Fibroblast of lung (primary cell): ENCODE results near the gene L2HGDH. TPM values are rescaled to one million over a fixed set of nuclear protein-coding genes. Genes with fewer than 3 reads are reported as not detected.

Experiments
- DNase-seq, 2 donors: peaks; one replicate each; pipeline versions ENCODE4 v3.0.0 to v3.0.0-alpha.2; 2010; ENCODE audit warnings: low read depth in 2 of 2
- H2AFZ ChIP-seq: 2 replicates; pipeline ENCODE4 v1.5.1; 2012; ENCODE audit warnings: low read length, control low read depth, inconsistent platforms
- H3K27ac ChIP-seq: 2 replicates; pipeline ENCODE4 v1.5.1; 2011; ENCODE audit warnings: low read length, control low read depth; ENCODE audit not compliant: insufficient read depth
- H3K27me3 ChIP-seq: 2 replicates; pipeline ENCODE4 v1.5.1; 2011; ENCODE audit warnings: mild to moderate bottlenecking, low read length; ENCODE audit not compliant: control insufficient read depth, insufficient read depth
- H3K36me3 ChIP-seq: 2 replicates; pipeline ENCODE4 v1.5.1; 2011; ENCODE audit warnings: low read length; ENCODE audit not compliant: control insufficient read depth, insufficient read depth
- H3K4me1 ChIP-seq: 2 replicates; pipeline ENCODE4 v1.5.1; 2011; ENCODE audit warnings: low read length; ENCODE audit not compliant: control insufficient read depth, insufficient read depth; ENCODE audit errors: extremely low read depth
- H3K4me2 ChIP-seq: 2 replicates; pipeline ENCODE4 v1.5.1; 2011; ENCODE audit warnings: low read length, control low read depth; ENCODE audit not compliant: insufficient read depth; ENCODE audit errors: extremely low read depth
- H3K4me3 ChIP-seq, 4 experiments: fragments of 200-600 bp in 1 of 4; sonication (generic) in 1 of 4; replicated peaks in 1 of 4; 2 replicates each; pipeline ENCODE4 v1.5.1; 2011 to 2016; ENCODE audit warnings: low read length in 4 of 4, low read depth in 3 of 4, mild to moderate bottlenecking in 3 of 4, control low read depth in 2 of 4, inconsistent platforms in 1 of 4, mixed read lengths in 1 of 4; ENCODE audit not compliant: insufficient read depth in 1 of 4; ENCODE audit errors: control extremely low read depth in 1 of 4
- H3K79me2 ChIP-seq: 2 replicates; pipeline ENCODE4 v1.5.1; 2012; ENCODE audit warnings: mild to moderate bottlenecking, low read length, inconsistent platforms; ENCODE audit not compliant: control insufficient read depth, insufficient read depth
- H3K9ac ChIP-seq: 2 replicates; pipeline ENCODE4 v1.5.1; 2011; ENCODE audit warnings: mild to moderate bottlenecking, low read length, control low read depth; ENCODE audit not compliant: insufficient read depth
- H3K9me3 ChIP-seq: 2 replicates; pipeline ENCODE4 v1.5.1; 2012; ENCODE audit warnings: low read depth, low read length; ENCODE audit not compliant: control insufficient read depth, insufficient read depth
- H4K20me1 ChIP-seq: 2 replicates; pipeline ENCODE4 v1.5.1; 2011; ENCODE audit warnings: low read length; ENCODE audit not compliant: control insufficient read depth, insufficient read depth; ENCODE audit errors: extremely low read depth
- CTCF ChIP-seq, 2 donors: IDR thresholded peaks in 1 of 2; conservative IDR thresholded peaks in 1 of 2; 1 replicate in 1 of 2; 2 replicates in 1 of 2; pipeline ENCODE4 v1.5.1; 2011 to 2012; ENCODE audit warnings: low read length in 2 of 2, control low read depth in 1 of 2, inconsistent platforms in 1 of 2, low read depth in 1 of 2, mild to moderate bottlenecking in 1 of 2
- EZH2 ChIP-seq: IDR thresholded peaks from 2 replicates; pipeline ENCODE4 v1.5.1; 2012; ENCODE audit warnings: low read length, control low read depth, mild to moderate bottlenecking; ENCODE audit errors: missing control alignments
- polyA minus RNA-seq: library from RNA; depleted of rRNA, polyadenylated mRNA; stranded (reverse); fragments of >200 nt; gene quantifications from 2 replicates; pipeline ENCODE4 v1.2.3, GENCODE V29; 2011; ENCODE audit warnings: low replicate concordance
- polyA plus RNA-seq, 2 donors: library from polyadenylated mRNA; depleted of rRNA in 1 of 2; stranded (reverse) in 1 of 2; unstranded in 1 of 2; fragments of >200 nt; gene quantifications; 2 replicates each; pipeline ENCODE4 v1.2.1, GENCODE V29; 2011 to 2012; ENCODE audit warnings: missing spikeins in 1 of 2
- total RNA-seq: library from RNA; depleted of rRNA; stranded (reverse); fragments of >200 nt; gene quantifications from 2 replicates; pipeline ENCODE4 v1.2.1, GENCODE V29; 2014

Gene L2HGDH
- 3.1 and 3.8 TPM in 2 replicates for total RNA-seq
- 3.0 and 3.9 TPM in 2 replicates for polyA plus RNA-seq
- 3.4 and 4.1 TPM in 2 replicates for polyA plus RNA-seq (2012)
- polyA minus RNA-seq: 0.89 and 3.4 TPM in 2 replicates

DNA sequence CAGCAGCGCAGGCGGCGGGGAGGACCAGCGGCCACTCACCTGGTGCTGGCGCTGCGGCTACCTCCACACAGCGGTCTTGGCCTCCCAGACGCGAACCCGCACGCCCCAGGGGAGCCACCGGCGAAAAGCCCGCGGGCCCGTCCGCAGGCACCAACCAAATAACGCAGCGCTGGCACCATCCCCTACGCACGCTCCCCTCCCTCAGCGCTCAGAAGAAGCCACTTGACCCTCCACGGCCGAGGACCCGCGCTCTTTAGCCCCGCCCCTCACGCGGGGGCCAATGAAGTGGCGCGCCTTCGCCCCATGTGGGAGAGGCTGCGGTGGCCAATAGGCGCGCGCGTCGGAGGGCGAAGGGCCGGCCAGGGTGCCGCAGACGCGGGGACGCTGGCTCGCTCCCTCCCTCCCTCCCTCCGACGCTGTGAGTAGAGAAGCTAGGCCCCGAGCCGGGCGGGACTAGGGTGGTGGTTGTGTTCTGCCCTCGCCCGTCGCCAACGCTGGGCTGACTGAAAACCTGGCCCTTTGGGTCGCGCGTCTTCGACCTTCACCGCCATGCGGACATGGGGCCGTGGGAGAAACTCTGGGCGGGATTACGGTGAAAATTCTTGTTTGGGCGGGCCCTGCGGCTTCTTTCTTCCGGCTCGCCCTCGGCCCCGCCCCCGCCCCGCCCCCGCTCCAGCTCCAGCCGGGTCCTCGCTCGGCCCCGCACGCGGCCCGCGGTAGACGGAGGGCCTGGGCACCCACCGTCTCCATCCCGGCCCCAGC lies at the start of gene L2HGDH, which contains the start of gene DMAC2L:
Gene L2HGDH (minus strand): TSS at position 258 of the 762 bp plus-strand sequence. CDS start 79 bp downstream, at position 179.
Gene DMAC2L (plus strand): TSS at position 353 of the 762 bp plus-strand sequence. CDS start 9,164 bp downstream, outside the sequence.
- Histone ChIP-seq H3K27me3 (no peaks in the 10 kb centered on the region), H3K9ac (peak within 1 kb of the TSS; percentile 84), H3K4me1 (peaks cover 2% of the 10 kb centered on the region), H4K20me1 (no peaks in the 10 kb centered on the region), H3K36me3 (no peaks in the 10 kb centered on the region), H3K79me2 (no peaks in the 10 kb centered on the region), H3K27ac (peak within 1 kb of the TSS; percentile 80), H3K4me3 (peak within 1 kb of the TSS; percentile 69 to 90 (median 83)), H3K9me3 (no peaks in the 10 kb centered on the region), H3K4me2 (peak within 1 kb of the TSS; percentile 93), H2AFZ (peak within 1 kb of the TSS; percentile 91)
- DNase-seq: peak; percentile 88 to 92
- TF ChIP-seq CTCF (conservative IDR thresholded peaks at IDR 0.05 in 1 of 2, IDR thresholded peaks at IDR 0.05 in 1 of 2; ENCODE audit: low read depth in 1 of 2, low read length in 2 of 2): no peak
- no peak for TF ChIP-seq EZH2

- Histone ChIP-seq H3K27ac (no peak overlapping the region), H3K4me2 (no peak overlapping the region), H3K4me3 (no peak overlapping the region), H4K20me1 (no peaks in the 10 kb centered on the region), H3K9ac (no peak overlapping the region), H3K9me3 (no peaks in the 10 kb centered on the region), H3K79me2 (no peaks in the 10 kb centered on the region), H3K4me1 (no peaks in the 10 kb centered on the region), H3K36me3 (no peaks in the 10 kb centered on the region), H2AFZ (no peak overlapping the region), H3K27me3 (no peaks in the 10 kb centered on the region)
- TF ChIP-seq EZH2 (no peak), CTCF (conservative IDR thresholded peaks at IDR 0.05 in 1 of 2, IDR thresholded peaks at IDR 0.05 in 1 of 2; ENCODE audit: low read depth in 1 of 2, low read length in 2 of 2) (no peak)
- DNase-seq: no peak
Observed at GRCh38 chr14:50360851-50361250, 48.8 kb upstream of the L2HGDH start.

DNA sequence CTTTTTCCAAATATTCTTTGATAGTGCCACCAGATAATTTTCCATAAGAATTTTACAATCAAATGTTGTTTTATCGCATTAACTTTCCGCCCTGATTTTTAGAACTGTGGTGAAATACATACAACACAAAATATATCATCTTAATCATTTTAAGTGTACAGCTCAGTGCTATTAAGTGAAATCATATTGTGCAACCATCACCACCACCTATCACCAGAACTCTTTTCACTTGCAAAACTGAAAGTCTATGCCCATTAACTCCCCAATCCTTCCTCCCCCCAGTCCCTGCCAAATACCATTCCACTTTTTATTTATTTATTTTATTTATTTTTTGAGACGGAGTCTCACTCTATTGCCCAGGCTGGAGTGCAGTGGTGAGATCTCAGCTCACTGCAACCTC lies 48.1 kb upstream of the L2HGDH start:
- no peak for DNase-seq
- no peak overlapping the region for H3K9ac ChIP-seq
- H3K27ac ChIP-seq: no peak overlapping the region
- no peaks in the 10 kb centered on the region for H3K9me3 ChIP-seq
- H4K20me1 ChIP-seq: no peaks in the 10 kb centered on the region
- no peaks in the 10 kb centered on the region for H3K36me3 ChIP-seq
- no peak overlapping the region for H3K4me3 ChIP-seq
- no peaks in the 10 kb centered on the region for H3K4me1 ChIP-seq
- TF ChIP-seq CTCF (conservative IDR thresholded peaks at IDR 0.05 in 1 of 2, IDR thresholded peaks at IDR 0.05 in 1 of 2; ENCODE audit: low read depth in 1 of 2, low read length in 2 of 2) (no peak), EZH2 (no peak)
- H3K79me2 ChIP-seq: no peaks in the 10 kb centered on the region
- H2AFZ ChIP-seq: no peak overlapping the region
- H3K27me3 ChIP-seq: no peaks in the 10 kb centered on the region
- no peak overlapping the region for H3K4me2 ChIP-seq
